Activated T-helper 1 cell treated with anti-CD3 and anti-CD28 coated beads, Interleukin-12 subunit alpha, Interleukin-12 subunit beta, Interleukin-2, Interleukin-4 antibody, amounts not matched to agents 30 ng/mL and 10 ng/mL and 1 ng/mL, durations not matched to agents 14 hours and 24 hours and 36 hours (primary cell): Measurements from ENCODE around the gene CAGE1. TPM values are rescaled to one million over a fixed set of nuclear protein-coding genes. Genes with fewer than 3 reads are reported as not detected.
"Not testable (repeated sequence)": the region's sequence is repeated elsewhere in the genome, so short reads cannot be mapped to it uniquely, and the experiment has no call there.

Experiments
- DNase-seq: peaks from one replicate; pipeline ENCODE4 v3.0.0; 2021; ENCODE audit warnings: low spot score
- H3K27ac Mint-ChIP-seq: one replicate; pipeline ENCODE4 v1.8.0; 2021; ENCODE audit warnings: mild to moderate bottlenecking, mixed read lengths
- H3K27me3 Mint-ChIP-seq: one replicate; pipeline ENCODE4 v1.8.0; 2022; ENCODE audit warnings: mild to moderate bottlenecking, moderate library complexity, mixed read lengths; ENCODE audit not compliant: insufficient read depth
- H3K36me3 Mint-ChIP-seq: one replicate; pipeline ENCODE4 v1.8.0; 2021; ENCODE audit warnings: low read depth, mixed read lengths
- H3K4me1 Mint-ChIP-seq: one replicate; pipeline ENCODE4 v1.8.0; 2021; ENCODE audit warnings: low read depth, mixed read lengths
- H3K4me3 Mint-ChIP-seq: one replicate; pipeline ENCODE4 v1.8.0; 2021; ENCODE audit warnings: mild to moderate bottlenecking, moderate library complexity, mixed read lengths
- H3K9me3 Mint-ChIP-seq: one replicate; pipeline ENCODE4 v1.8.0; 2021; ENCODE audit warnings: mixed read lengths
- intact Hi-C: fragments of 100-400 bp; cut with micrococcal nuclease; formaldehyde crosslinking; loops from one replicate; pipeline ENCODE4 v1.15.1; 2024
- total RNA-seq: library from RNA; stranded (reverse); gene quantifications from 2 replicates; pipeline ENCODE4 v1.2.3, GENCODE V29; 2022

Gene CAGE1
- total RNA-seq, 1 donor from 2014 or later = 0.13 TPM

DNA sequence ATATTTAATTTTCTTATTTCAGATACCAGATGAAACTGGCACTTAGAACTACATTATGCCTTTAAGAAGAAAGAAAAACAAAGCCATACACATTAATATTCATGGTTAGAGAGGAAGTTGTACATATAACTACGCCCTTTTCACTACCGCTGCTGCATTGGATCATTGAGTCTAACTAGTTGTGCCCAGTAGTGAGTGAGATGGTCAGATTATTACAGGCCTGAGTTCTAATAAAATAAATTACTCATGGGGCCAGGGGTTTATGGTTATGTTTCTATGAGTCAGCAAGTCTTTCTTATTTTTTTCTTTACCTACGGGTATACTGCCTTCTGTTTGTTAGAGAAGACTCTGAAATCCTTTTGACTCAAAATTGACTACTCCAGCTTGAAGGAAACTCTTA lies 11.5 kb upstream of the CAGE1 start:
- DNase-seq = no peak
- Mint-ChIP-seq H3K27ac (no peak overlapping the region), H3K36me3 (peaks cover 47% of the 10 kb centered on the region), H3K4me3 (no peak overlapping the region), H3K27me3 (no peaks in the 10 kb centered on the region), H3K4me1 (no peaks in the 10 kb centered on the region), H3K9me3 (no peaks in the 10 kb centered on the region)
- intact Hi-C loops = no loop called here

DNA sequence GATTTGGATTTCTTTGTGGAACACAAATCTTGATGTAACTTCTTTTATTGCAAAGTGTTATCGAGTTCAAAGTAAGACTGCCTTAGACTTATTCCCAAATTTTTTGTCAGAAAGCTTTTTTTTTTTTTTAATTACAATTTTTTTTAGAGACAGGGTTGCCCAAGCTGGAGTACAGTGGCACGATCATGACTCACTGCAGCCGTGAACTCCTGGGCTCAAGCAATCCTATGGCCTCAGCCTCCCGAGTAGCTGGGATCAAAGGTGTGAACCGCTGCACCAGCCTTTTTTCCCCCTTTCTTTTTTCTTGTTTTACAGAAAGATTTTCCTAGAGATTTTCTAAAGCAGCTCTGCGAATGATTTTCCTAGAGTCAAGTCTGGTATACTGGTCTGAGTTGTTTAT lies 2.9 kb upstream of the CAGE1 start:
- H3K27me3 Mint-ChIP-seq = no peaks in the 10 kb centered on the region
- peaks cover 50% of the 10 kb centered on the region for H3K36me3 Mint-ChIP-seq
- peak overlapping the region; percentile 28 for H3K4me3 Mint-ChIP-seq
- H3K4me1 Mint-ChIP-seq = peaks cover 53% of the 10 kb centered on the region
- H3K27ac Mint-ChIP-seq = no peak overlapping the region
- DNase-seq = no peak
- intact Hi-C loops = loop anchor here (5.0 kb wide), 1 partner anchor 515 kb away; no protein-coding TSS in a partner anchor
- no peaks in the 10 kb centered on the region for H3K9me3 Mint-ChIP-seq

DNA sequence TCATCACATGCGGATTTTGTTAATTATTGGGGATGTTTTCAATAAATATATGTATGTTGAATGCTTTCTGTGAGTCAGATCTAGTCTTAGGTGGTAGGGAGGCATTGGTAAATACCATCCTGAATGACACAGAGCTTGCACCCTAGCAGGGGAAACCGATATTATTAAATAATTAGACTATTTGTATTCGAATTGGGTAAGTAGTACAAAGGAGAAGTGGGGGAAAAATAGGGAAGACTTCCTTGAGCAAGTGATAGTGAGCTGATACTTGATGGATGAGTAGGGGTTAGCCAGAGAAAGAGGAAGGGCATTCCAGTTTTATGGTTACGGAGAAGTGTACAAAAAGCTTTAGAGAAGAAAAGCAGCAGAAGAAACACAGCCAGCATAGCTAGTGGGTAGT lies 1.6 kb upstream of the CAGE1 start:
- H3K27me3 Mint-ChIP-seq = no peaks in the 10 kb centered on the region
- peak overlapping the region; percentile 92 for H3K4me3 Mint-ChIP-seq
- H3K9me3 Mint-ChIP-seq = no peaks in the 10 kb centered on the region
- intact Hi-C loops = loop anchor here (5.0 kb wide), 1 partner anchor 516 kb away; no protein-coding TSS in a partner anchor
- peaks cover 53% of the 10 kb centered on the region for H3K4me1 Mint-ChIP-seq
- H3K36me3 Mint-ChIP-seq = peaks cover 45% of the 10 kb centered on the region
- DNase-seq = no peak
- no peak overlapping the region for H3K27ac Mint-ChIP-seq

DNA sequence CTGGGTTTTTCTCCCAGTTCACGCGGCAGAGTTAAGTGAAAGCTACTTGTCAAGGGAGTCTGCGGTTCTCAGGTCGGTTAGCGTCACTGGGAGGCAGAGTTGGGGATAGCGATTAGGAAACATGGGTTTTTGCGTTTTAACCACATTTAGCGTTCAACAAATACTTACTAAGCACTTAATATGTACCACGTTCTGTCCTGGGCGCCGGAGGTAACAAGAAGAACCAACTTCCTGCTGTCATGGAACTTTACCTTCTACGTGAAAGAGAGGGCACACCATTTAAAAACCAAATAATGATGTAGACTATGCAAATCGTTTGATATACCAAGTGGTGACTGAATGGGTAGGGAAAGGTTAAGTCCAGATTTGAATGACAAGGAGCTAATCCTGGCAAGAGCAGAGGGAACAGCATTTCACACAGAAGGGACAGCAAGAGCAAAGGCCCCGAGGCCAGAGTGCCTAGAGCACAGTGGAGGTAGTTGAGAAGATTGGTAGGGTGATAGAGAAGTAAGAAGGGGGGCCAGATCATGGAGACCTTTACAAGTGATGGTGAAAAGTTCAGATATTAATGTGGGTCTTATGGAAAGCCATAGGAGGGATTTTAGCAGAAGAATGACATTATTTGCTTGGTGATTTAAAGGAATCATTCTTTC lies 810 bp upstream of the CAGE1 start:
- peaks cover 53% of the 10 kb centered on the region for H3K4me1 Mint-ChIP-seq
- peaks cover 38% of the 10 kb centered on the region for H3K36me3 Mint-ChIP-seq
- intact Hi-C loops = loop anchor here (1.0 to 5.0 kb wide), 2 partner anchors 10 to 517 kb away; no protein-coding TSS in a partner anchor

DNA sequence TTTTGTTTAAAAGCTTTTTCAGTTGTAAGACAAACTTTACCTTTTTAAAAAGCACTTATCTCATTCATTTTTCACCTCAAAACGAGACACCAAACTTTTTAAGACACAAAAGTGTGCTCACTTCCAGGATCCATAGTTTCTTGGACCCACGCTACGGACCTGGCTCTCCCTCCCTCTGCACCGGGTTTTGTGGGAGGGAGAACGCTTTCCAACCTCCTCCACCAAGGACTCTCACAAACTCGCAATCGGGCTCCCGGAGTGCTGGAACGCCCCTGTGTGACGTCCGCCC lies 436 bp downstream of the CAGE1 start:
- Mint-ChIP-seq H3K27me3 (no peaks in the 10 kb centered on the region), H3K27ac (peak overlapping the region; percentile 100), H3K4me1 (peaks cover 53% of the 10 kb centered on the region), H3K4me3 (peak overlapping the region; percentile 92), H3K9me3 (no peaks in the 10 kb centered on the region), H3K36me3 (peaks cover 31% of the 10 kb centered on the region)
- intact Hi-C loops = loop anchor here (1.0 to 5.0 kb wide), 7 partner anchors 76 to 1046 kb away; partner anchors contain the start of genes BLOC1S5, EEF1E1, SLC35B3 and SNRNP48
- DNase-seq = no peak

More for the DNA sequence above, 810 bp upstream of the CAGE1 start:
- H3K27me3 Mint-ChIP-seq = no peaks in the 10 kb centered on the region
- H3K4me3 Mint-ChIP-seq = peak overlapping the region; percentile 92
- no peaks in the 10 kb centered on the region for H3K9me3 Mint-ChIP-seq
- no peak for DNase-seq
- peak overlapping the region; percentile 100 for H3K27ac Mint-ChIP-seq

DNA sequence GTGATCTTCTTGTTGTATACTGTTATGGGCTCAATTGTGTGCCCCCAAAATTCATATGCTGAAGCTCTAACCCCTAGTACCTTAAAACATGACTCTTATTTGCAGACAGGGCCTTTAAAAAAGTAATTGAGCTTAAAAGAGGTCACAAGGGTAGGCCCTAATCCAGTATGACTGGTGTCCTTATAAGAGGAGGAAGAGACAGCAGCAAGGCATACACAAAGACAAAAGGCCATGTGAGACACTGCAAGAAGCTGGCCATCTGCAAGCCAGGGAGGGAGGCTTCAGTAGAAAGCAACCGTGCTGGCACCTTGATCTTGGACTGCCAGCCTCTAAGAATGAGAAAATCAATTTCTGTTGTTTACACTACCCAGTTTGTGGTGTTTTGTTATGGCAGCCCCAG lies 8.4 kb downstream of the CAGE1 start:
- Mint-ChIP-seq H3K27ac (no peak overlapping the region), H3K4me1 (no peaks in the 10 kb centered on the region), H3K27me3 (peaks cover 11% of the 10 kb centered on the region), H3K9me3 (no peaks in the 10 kb centered on the region), H3K36me3 (no peaks in the 10 kb centered on the region), H3K4me3 (no peak overlapping the region)
- DNase-seq = no peak
- intact Hi-C loops = no loop called here

DNA sequence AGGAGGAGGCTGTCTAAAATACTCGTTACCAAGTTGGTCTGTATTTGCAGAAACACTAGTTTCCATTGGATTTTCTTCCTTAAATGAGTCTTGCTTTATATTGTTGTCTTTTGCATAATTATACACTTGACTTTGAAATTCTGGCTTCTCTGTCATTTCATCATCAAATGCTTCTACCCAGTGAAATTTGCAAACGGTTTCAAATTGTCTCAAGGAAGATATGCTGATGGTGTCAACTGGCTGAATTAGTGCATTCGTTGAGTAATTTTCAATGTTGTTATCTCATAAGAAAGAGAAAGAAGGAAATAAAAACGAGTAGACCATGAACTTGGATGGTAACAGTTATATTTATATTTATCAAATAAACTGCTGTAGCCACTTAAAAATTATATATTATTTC lies 10.8 kb downstream of the CAGE1 start:
- Mint-ChIP-seq H3K9me3 (no peaks in the 10 kb centered on the region), H3K27ac (no peak overlapping the region), H3K4me3 (no peak overlapping the region), H3K4me1 (peaks cover 5% of the 10 kb centered on the region), H3K27me3 (peaks cover 11% of the 10 kb centered on the region), H3K36me3 (no peaks in the 10 kb centered on the region)
- intact Hi-C loops = no loop called here
- DNase-seq = no peak

DNA sequence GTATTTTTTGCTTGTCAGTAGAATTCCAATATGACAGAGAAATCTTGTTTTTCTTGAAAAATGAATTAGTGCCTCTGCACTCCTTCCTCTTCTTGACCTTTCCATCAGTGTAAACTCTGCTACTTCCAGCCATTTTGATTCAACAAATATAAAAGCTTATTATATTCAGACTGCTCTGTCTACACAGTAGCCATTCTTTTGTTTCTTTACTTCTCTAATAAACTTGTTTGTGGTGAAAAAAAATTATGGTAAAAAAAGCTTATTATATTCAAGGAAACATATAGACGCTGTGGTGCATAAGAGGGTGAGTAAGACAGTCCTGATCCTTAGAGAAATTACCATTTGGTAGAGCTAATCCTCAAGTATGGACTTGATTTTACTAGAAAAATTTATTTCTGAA lies 11.6 kb downstream of the CAGE1 start:
- H3K4me3 Mint-ChIP-seq = no peak overlapping the region
- intact Hi-C loops = no loop called here
- H3K36me3 Mint-ChIP-seq = no peaks in the 10 kb centered on the region
- DNase-seq = no peak
- H3K4me1 Mint-ChIP-seq = peaks cover 10% of the 10 kb centered on the region
- H3K9me3 Mint-ChIP-seq = no peaks in the 10 kb centered on the region
- H3K27me3 Mint-ChIP-seq = peaks cover 11% of the 10 kb centered on the region
- no peak overlapping the region for H3K27ac Mint-ChIP-seq

DNA sequence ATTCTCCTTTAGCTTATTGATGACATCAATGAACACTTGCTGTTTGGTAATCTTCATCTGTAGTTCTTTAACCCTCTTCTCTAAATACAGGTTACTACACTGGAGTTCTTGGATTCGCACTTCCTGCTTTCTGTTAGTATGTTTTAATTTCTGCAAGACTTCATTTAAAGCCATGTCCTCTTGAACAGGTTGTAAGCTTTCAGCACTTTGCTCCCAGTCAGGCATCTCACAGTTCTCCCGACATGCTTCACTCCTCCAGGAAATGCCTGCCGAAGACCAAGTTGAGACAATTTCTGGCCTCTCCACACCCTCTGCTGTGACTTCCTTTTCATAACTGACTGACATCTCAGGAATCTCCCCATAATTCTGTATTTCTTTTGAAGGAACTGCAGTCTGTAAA lies 15.8 kb downstream of the CAGE1 start:
- no peak for DNase-seq

DNA sequence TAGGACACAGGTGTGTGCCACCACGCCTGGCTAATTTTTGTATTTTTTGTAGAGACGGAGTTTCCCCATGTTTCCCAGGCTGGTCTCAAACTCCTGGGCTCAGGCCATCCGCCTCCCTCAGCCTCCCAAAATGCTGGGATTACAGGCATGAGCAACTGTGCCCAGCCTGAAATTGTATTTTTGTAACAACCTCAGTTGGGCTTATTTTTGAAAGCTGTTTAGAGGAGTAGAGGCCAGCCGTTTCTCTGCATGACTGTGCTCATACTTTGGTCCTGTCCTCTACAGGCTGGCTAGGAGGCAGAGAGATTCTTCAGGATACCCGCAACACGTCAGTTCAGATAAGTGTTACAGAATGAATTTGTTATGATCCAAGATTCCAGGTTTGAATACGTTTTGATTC lies 22.1 kb downstream of the CAGE1 start:
- no peaks in the 10 kb centered on the region for H3K36me3 Mint-ChIP-seq
- H3K27me3 Mint-ChIP-seq = peaks cover 14% of the 10 kb centered on the region
- no peak for DNase-seq
- H3K9me3 Mint-ChIP-seq = no peaks in the 10 kb centered on the region
- no peak overlapping the region for H3K27ac Mint-ChIP-seq
- H3K4me3 Mint-ChIP-seq = no peak overlapping the region
- H3K4me1 Mint-ChIP-seq = no peaks in the 10 kb centered on the region
- intact Hi-C loops = no loop called here

More for the DNA sequence above, 15.8 kb downstream of the CAGE1 start:
- Mint-ChIP-seq H3K27me3 (peaks cover 10% of the 10 kb centered on the region), H3K4me1 (peaks cover 10% of the 10 kb centered on the region), H3K36me3 (no peaks in the 10 kb centered on the region), H3K4me3 (no peak overlapping the region), H3K9me3 (no peaks in the 10 kb centered on the region), H3K27ac (no peak overlapping the region)
- intact Hi-C loops = no loop called here

DNA sequence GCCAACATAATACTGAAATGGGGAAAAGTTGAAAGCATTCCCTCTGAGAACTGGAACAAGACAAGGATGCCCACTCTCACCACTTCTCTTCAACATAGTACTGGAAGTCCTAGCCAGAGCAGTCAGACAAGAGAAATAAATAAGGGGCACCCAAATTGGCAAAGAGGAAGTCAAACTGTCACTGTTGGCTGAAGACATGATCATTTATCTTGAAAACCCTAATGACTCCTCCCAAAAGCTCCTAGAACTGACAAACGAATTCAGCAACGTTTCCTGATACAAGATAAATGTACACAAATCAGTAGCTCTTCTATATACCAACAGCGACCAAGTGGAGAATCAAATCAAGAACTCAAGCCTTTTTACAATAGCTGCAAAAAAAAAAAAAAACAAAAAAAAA lies 37.6 kb downstream of the CAGE1 start:
- not testable (repeated sequence) for H3K9me3 Mint-ChIP-seq

DNA sequence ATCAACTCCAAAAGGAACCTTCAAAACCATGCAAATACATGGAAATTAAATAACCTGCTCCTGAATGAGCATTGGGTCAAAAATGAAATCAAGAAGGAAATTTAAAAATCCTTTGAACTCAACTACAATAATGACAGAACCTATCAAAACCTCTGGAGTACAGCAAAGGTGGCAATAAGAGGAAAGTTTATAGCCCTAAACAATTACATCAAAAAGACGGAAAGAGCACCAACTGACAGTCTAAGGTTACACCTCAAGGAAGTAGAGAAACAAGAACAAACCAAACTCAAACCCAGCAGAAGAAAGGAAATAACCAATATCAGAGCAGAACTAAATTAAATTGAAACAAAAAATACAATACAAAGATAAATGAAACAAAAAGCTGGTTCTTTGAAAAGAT lies 39.0 kb downstream of the CAGE1 start:
- H3K9me3 Mint-ChIP-seq, DNase-seq, H3K36me3 Mint-ChIP-seq, H3K4me1 Mint-ChIP-seq, H3K27ac Mint-ChIP-seq, H3K4me3 Mint-ChIP-seq, intact Hi-C loops: not testable (repeated sequence)
- peaks cover 38% of the 10 kb centered on the region for H3K27me3 Mint-ChIP-seq

More for the DNA sequence above, 37.6 kb downstream of the CAGE1 start:
- H3K27ac Mint-ChIP-seq, intact Hi-C loops, H3K36me3 Mint-ChIP-seq, DNase-seq, H3K4me3 Mint-ChIP-seq, H3K4me1 Mint-ChIP-seq: not testable (repeated sequence)
- peaks cover 39% of the 10 kb centered on the region for H3K27me3 Mint-ChIP-seq

DNA sequence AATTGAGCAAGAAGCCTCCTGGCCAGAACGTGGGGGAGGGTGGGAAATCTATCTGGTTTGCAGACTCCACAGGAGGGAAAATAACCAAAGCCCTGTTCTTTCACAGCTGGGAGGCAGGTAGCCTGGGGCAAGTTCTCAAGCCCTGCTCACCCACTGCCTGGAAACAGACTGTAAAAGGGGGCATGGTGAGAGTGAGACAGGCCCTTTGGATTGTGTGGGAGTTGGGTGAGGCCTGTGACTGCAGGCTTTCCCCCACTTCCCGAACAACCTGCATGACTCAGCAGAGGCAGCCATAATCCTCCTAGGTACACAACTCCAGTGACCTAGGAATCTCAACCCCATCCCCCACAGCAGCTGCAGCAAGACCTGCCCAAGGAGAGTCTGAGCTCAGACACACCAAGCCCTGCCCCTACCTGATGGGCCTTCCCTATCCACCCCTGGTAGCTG lies 42.0 kb downstream of the CAGE1 start:
- H3K4me3 Mint-ChIP-seq, DNase-seq, H3K27ac Mint-ChIP-seq, H3K36me3 Mint-ChIP-seq, H3K4me1 Mint-ChIP-seq, intact Hi-C loops, H3K9me3 Mint-ChIP-seq: not testable (repeated sequence)
- H3K27me3 Mint-ChIP-seq = peaks cover 35% of the 10 kb centered on the region
